Colonic mucosa (tissue), 4 donors: Measurements from ENCODE around the gene FALEC. TPM values are rescaled to one million over a fixed set of nuclear protein-coding genes. Genes with fewer than 3 reads are reported as not detected.
A peak's percentile ranks its signal among the peaks of the same experiment; 100 is the strongest.

Experiments
- DNase-seq: peaks from one replicate; pipeline ENCODE4 v3.0.0-alpha.2; 2020
- H3K27ac ChIP-seq: fragments of 200-600 bp; one replicate; pipeline ENCODE4 v1.8.0; 2021
- H3K27me3 ChIP-seq: fragments of 200-600 bp; one replicate; pipeline ENCODE4 v1.8.0; 2021
- H3K36me3 ChIP-seq: fragments of 200-600 bp; one replicate; pipeline ENCODE4 v1.8.0; 2021
- H3K4me1 ChIP-seq: fragments of 200-600 bp; one replicate; pipeline ENCODE4 v1.8.0; 2021; ENCODE audit warnings: mild to moderate bottlenecking
- H3K4me3 ChIP-seq: fragments of 200-600 bp; one replicate; pipeline ENCODE4 v1.8.0; 2021
- H3K9ac ChIP-seq, 2 donors: one replicate each; pipeline ENCODE4 v1.7.0; 2013; ENCODE audit warnings: control low read depth in 2 of 2, low read depth in 2 of 2, low read length in 2 of 2
- H3K9me3 ChIP-seq: fragments of 200-600 bp; one replicate; pipeline ENCODE4 v1.8.0; 2021
- CTCF ChIP-seq: fragments of 200-600 bp; IDR thresholded peaks from one replicate; pipeline ENCODE4 v1.8.0; 2022; ENCODE audit warnings: antibody characterized with exemption, mild to moderate bottlenecking
- intact Hi-C: fragments of 100-400 bp; cut with DNase I; formaldehyde crosslinking; loops from one replicate; pipeline ENCODE4 v1.14.1; 2022
- total RNA-seq, 2 donors: library from RNA; stranded (reverse); fragmentation: NEBNext Ultra II Directional in 1 of 2; extraction: Animal tissue kit (Norgen Biotek cat#: 25700) in 1 of 2; gene quantifications; one replicate each; pipeline ENCODE4 v1.2.1, GENCODE V29; 2021
- donor health status: healthy.
- donor health status: DM: no; HTN: no; CAD: no.
- donor health status: DM: no; HTN: no; CAD: no.

FALEC gene
- total RNA-seq, 2 donors from 2014 or later: not detected

GRCh38 chr1:150493175-150493574, 22.4 kb upstream of the FALEC start:
- TF ChIP-seq CTCF: no peak
- no peaks in the 10 kb centered on the region for H3K27me3 ChIP-seq
- no peak overlapping the region for H3K27ac ChIP-seq
- peaks cover 4% of the 10 kb centered on the region for H3K36me3 ChIP-seq
- H3K9ac ChIP-seq: no peak overlapping the region
- H3K4me3 ChIP-seq: no peak overlapping the region
- no peaks in the 10 kb centered on the region for H3K9me3 ChIP-seq
- H3K4me1 ChIP-seq: peaks cover under 1% of the 10 kb centered on the region
- DNase-seq: no peak
- intact Hi-C loops: no loop called here

GRCh38 chr1:150498342-150498741, 17.2 kb upstream of the FALEC start:
- intact Hi-C loops: no loop called here
- TF ChIP-seq CTCF: no peak
- H3K36me3 ChIP-seq: no peaks in the 10 kb centered on the region
- no peak overlapping the region for H3K9ac ChIP-seq
- H3K9me3 ChIP-seq: no peaks in the 10 kb centered on the region
- no peak overlapping the region for H3K4me3 ChIP-seq
- H3K27ac ChIP-seq: no peak overlapping the region
- no peaks in the 10 kb centered on the region for H3K27me3 ChIP-seq
- DNase-seq: no peak
- no peaks in the 10 kb centered on the region for H3K4me1 ChIP-seq

GRCh38 chr1:150505431-150505830, 10.1 kb upstream of the FALEC start:
- no peak for DNase-seq
- no peak for TF ChIP-seq CTCF
- no peak overlapping the region for H3K9ac ChIP-seq
- no peak overlapping the region for H3K27ac ChIP-seq
- peaks cover 7% of the 10 kb centered on the region for H3K4me1 ChIP-seq
- no peak overlapping the region for H3K4me3 ChIP-seq
- no peaks in the 10 kb centered on the region for H3K27me3 ChIP-seq
- intact Hi-C loops: no loop called here
- H3K9me3 ChIP-seq: no peaks in the 10 kb centered on the region
- H3K36me3 ChIP-seq: no peaks in the 10 kb centered on the region

- Histone ChIP-seq H3K9me3 (no peaks in the 10 kb centered on the region), H3K4me1 (peaks cover 7% of the 10 kb centered on the region), H3K36me3 (no peaks in the 10 kb centered on the region), H3K9ac (peak within 1 kb of the TSS; percentile 58 to 72), H3K27me3 (no peaks in the 10 kb centered on the region), H3K4me3 (peak within 1 kb of the TSS; percentile 3), H3K27ac (peak within 1 kb of the TSS; percentile 65)
- intact Hi-C loops: no loop called here
- no peak for TF ChIP-seq CTCF
- peak; percentile 56 for DNase-seq
Measured at GRCh38 chr1:150507912-150508864, 7.4 kb upstream of the FALEC start, which contains the start of gene ECM1. TSS of gene ECM1 (plus strand) at chr1:150508109. CDS start at chr1:150508210, 101 bp downstream.

GRCh38 chr1:150508982-150509381, 6.6 kb upstream of the FALEC start:
- no peaks in the 10 kb centered on the region for H3K36me3 ChIP-seq
- H3K9ac ChIP-seq: peak overlapping the region in 1 of 2 donors; percentile 48
- TF ChIP-seq CTCF: no peak
- no peak for DNase-seq
- H3K4me3 ChIP-seq: no peak overlapping the region
- intact Hi-C loops: no loop called here
- no peak overlapping the region for H3K27ac ChIP-seq
- no peaks in the 10 kb centered on the region for H3K27me3 ChIP-seq
- peaks cover 7% of the 10 kb centered on the region for H3K4me1 ChIP-seq
- H3K9me3 ChIP-seq: no peaks in the 10 kb centered on the region
